HG03060 (cell line): ENCODE measurements around the gene ALDH16A1.
"Not testable (repeated sequence)": the region's sequence is repeated elsewhere in the genome, so short reads cannot be mapped to it uniquely, and the experiment has no call there.

ENCODE experiments used
- ATAC-seq: cut with Tn5 transposase; IDR thresholded peaks from one replicate; pipeline ENCODE4 v1.9.1; 2021; ENCODE audit warnings: low read depth, moderate number of reproducible peaks; ENCODE audit not compliant: unreplicated experiment

ALDH16A1 gene

GRCh38 chr19:49439836-49440235 lies 13.2 kb upstream of the ALDH16A1 start:
- ATAC-seq = no peak

GRCh38 chr19:49440439-49441209 lies 12.4 kb upstream of the ALDH16A1 start:
- ATAC-seq = no peak

- no peak for ATAC-seq
Measured at GRCh38 chr19:49441210-49441959, 11.6 kb upstream of the ALDH16A1 start, which contains the start of gene SLC17A7. Gene SLC17A7, minus strand, starts transcription at chr19:49441527. Its CDS starts 148 bp downstream, at chr19:49441379.

DNA sequence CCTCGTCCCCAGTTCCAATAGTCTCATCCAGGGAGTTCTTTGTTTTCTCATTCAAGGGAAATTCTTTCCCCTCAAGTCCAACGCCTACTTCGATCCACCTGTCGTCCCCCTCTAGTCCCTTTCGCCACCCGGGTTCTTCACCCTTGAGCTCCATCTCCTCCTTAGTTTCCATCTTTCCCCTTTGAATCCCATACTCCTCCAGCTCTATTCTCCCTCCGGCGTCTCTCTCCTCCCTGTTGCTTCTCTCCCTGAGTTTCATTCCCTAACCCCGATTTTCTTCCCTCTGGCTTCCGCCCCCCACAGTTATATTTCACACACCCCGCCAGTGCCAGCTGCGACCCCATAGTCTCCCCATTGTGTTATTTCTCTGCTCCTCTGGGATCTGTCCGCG lies 11.1 kb upstream of the ALDH16A1 start:
- no peak for ATAC-seq

- ATAC-seq = no peak
Measured at GRCh38 chr19:49442354-49442753, 10.7 kb upstream of the ALDH16A1 start.

GRCh38 chr19:49442771-49443365 lies 10.2 kb upstream of the ALDH16A1 start:
- no peak for ATAC-seq

DNA sequence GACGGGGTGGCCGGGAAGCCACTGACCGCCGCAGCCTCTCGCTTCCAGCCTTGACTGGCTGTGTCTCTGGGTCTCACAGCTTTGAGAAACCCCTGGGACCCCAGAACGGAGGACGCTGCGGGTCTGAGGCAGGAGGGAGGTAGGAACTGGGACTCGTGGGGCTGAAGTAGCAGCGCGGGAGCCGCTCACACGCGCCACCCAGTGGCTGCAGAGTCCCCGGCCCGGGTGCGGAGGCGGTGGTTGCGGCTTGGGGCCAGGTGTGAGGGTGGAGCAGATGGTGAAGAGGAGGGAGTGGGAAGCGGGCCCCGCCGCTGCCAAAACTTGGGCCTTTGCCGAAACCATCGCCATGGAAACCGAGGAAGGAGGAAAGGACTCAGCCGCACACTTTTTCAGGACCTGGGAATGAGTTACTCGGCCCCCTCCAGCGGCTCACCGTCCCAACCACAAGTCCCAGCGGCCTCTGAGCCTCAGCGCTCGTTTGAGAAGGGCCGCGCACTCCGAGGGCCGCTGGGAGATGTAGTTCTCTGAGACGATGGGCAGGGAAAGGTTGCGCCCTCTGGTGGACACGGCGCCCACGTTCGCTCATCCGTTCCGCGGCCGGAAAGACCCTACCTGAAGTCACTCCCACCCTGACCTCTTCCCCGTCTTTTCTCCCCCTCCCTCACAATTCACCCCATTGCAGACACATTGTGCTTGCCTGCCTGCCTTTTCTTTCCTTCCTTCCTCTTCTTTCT lies 9.5 kb upstream of the ALDH16A1 start:
- peak; percentile 69 for ATAC-seq

- ATAC-seq = not testable (repeated sequence)
Measured at GRCh38 chr19:49444100-49444700, 8.8 kb upstream of the ALDH16A1 start.

GRCh38 chr19:49445997-49446396 lies 7.0 kb upstream of the ALDH16A1 start:
- ATAC-seq = no peak

GRCh38 chr19:49447485-49448431 lies 5.3 kb upstream of the ALDH16A1 start:
- ATAC-seq = no peak

GRCh38 chr19:49448432-49448786 lies 4.6 kb upstream of the ALDH16A1 start:
- ATAC-seq = no peak

GRCh38 chr19:49450405-49450804 lies 2.6 kb upstream of the ALDH16A1 start:
- no peak for ATAC-seq

GRCh38 chr19:49451430-49452181 lies 1.4 kb upstream of the ALDH16A1 start, which contains the start of gene PIH1D1:
Gene PIH1D1, minus strand, starts transcription at chr19:49451814. Its CDS starts 240 bp downstream, at chr19:49451574.
- ATAC-seq = peak; percentile 56

GRCh38 chr19:49453757-49454240 lies 774 bp downstream of the ALDH16A1 start:
- ATAC-seq = no peak

GRCh38 chr19:49455773-49456172 lies 2.7 kb downstream of the ALDH16A1 start:
- no peak for ATAC-seq

DNA sequence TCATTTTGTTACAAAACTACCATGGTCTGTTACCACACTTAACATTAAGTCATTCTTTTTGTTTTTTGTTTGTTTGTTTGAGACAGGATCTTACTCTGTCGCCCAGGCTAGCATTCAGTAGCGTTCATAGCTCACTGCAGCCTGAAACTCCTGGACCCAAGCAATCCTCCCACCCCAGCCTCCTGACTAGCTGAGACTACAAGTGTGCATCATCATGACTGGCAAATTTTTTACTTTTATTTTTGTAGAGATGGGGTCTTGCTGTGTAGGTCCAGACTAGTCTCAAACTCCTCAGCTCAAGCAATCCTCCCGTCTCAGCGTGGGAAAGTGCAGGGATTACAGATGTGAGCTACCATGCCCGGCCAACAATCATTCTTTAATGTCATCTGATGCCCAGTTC lies 3.3 kb downstream of the ALDH16A1 start:
- no peak for ATAC-seq

DNA sequence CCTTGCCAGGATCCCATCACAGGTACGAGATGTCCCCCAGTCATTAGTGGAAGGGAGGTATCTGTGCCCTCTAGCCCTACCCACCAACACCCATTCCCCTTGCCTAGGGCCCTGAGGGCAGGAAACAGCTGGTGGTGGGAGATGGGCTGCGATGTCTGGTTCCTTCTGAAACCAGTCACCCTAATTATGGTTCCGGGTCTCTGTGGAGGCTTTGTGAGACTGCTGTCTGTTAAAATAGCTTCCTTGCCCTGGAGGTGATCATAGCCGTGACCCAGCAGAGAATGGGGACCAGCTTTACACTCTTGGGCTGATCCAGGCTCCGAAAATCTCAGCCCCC lies 5.5 kb downstream of the ALDH16A1 start:
- no peak for ATAC-seq

GRCh38 chr19:49459388-49459787 lies 6.4 kb downstream of the ALDH16A1 start:
- no peak for ATAC-seq
